C4-2B (cell line): Measurements from ENCODE around the gene SACM1L.

ENCODE experiments used
- H3K27ac ChIP-seq: fragments of 450-650 bp; 2 replicates; pipeline ENCODE4 v1.5.1; 2017
- CTCF ChIP-seq: fragments of 450-650 bp; conservative IDR thresholded peaks from 2 replicates; pipeline ENCODE4 v1.5.1; 2017; ENCODE audit warnings: mild to moderate bottlenecking
- ZFX ChIP-seq: fragments of 450-650 bp; IDR thresholded peaks from 2 replicates; pipeline ENCODE4 v1.6.1; 2017

Gene SACM1L

GRCh38 chr3:45793482-45794176, 104.4 kb downstream of the SACM1L start:
- no peak overlapping the region for H3K27ac ChIP-seq
- TF ChIP-seq CTCF (no peak; the same call in 1 of the 2 replicates), ZFX (no peak)

- no peak for TF ChIP-seq CTCF
- no peak for TF ChIP-seq ZFX
- no peak overlapping the region for H3K27ac ChIP-seq
Observed at GRCh38 chr3:45794177-45794560, 105.0 kb downstream of the SACM1L start.

GRCh38 chr3:45794660-45795059, 105.5 kb downstream of the SACM1L start:
- TF ChIP-seq ZFX (no peak), CTCF (no peak)
- no peak overlapping the region for H3K27ac ChIP-seq
